Activated CD8-positive, alpha-beta T cell treated with anti-CD3 and anti-CD28 coated beads for 36 hours (primary cell): ENCODE measurements around the gene SYT14. TPM values are rescaled to one million over a fixed set of nuclear protein-coding genes. Genes with fewer than 3 reads are reported as not detected.

Source experiments
- ATAC-seq: fragments of 200-7000 bp; cut with Tn5 transposase; one replicate; pipeline ENCODE4 v1.10.0; 2021; ENCODE audit warnings: mild to moderate bottlenecking, moderate library complexity
- CTCF ChIA-PET: fragments of 350-600 bp; sonication (Branson Sonifier 250); formaldehyde crosslinking; loops from one replicate; lab custom pipeline; 2021; ENCODE audit warnings: antibody characterized with exemption; lab: Charles Lee
- POLR2A ChIA-PET: fragments of 350-600 bp; sonication (Branson Sonifier 250); formaldehyde crosslinking; loops from one replicate; lab custom pipeline; 2021; ENCODE audit warnings: antibody characterized with exemption; lab: Charles Lee
- DNase-seq: peaks from one replicate; pipeline ENCODE4 v3.0.0-alpha.2; 2020
- H3K27ac Mint-ChIP-seq: one replicate; pipeline ENCODE4 v1.8.0; 2021; ENCODE audit warnings: mild to moderate bottlenecking, mixed read lengths
- H3K27me3 Mint-ChIP-seq: one replicate; pipeline ENCODE4 v1.8.0; 2021; ENCODE audit warnings: mixed read lengths
- H3K36me3 Mint-ChIP-seq: one replicate; pipeline ENCODE4 v1.8.0; 2021; ENCODE audit warnings: low read depth, mixed read lengths
- H3K4me1 Mint-ChIP-seq: one replicate; pipeline ENCODE4 v1.8.0; 2021; ENCODE audit warnings: low read depth, mixed read lengths
- H3K4me3 Mint-ChIP-seq: one replicate; pipeline ENCODE4 v1.8.0; 2021; ENCODE audit warnings: mild to moderate bottlenecking, moderate library complexity, mixed read lengths
- H3K9me3 Mint-ChIP-seq: one replicate; pipeline ENCODE4 v1.8.0; 2021; ENCODE audit warnings: mixed read lengths
- CTCF ChIP-seq: fragments of 200-600 bp; IDR thresholded peaks from one replicate; pipeline ENCODE4 v1.8.0; 2022; ENCODE audit warnings: antibody characterized with exemption, mild to moderate bottlenecking
- intact Hi-C: fragments of 100-400 bp; cut with micrococcal nuclease; formaldehyde crosslinking; loops from one replicate; pipeline ENCODE4 v1.10.0; 2022
- total RNA-seq, 2 experiments: library from RNA; stranded (reverse); gene quantifications; one replicate each; pipeline ENCODE4 v1.2.3, GENCODE V29; 2021

The SYT14 gene
- total RNA-seq, 2 experiments from 2014 or later, result not detected

DNA sequence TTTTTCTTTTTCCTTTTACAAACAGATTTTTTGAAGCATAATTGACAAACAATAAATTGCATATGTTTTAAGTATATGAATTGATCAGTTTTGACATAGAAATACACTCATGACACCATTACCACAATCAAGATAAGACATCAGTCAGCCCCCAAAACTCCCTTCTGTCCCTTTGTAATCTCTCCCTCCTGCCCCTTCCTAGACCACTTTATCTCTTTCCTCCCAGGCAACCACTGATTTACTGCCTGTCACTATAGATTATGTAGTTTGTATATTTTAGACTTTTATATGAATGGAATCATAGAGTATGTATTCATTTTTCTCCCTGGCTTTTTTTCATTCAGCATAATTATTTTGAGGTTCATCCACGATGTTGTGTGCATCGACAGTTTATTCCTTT is 6.9 kb upstream of the SYT14 start:
- intact Hi-C loops, result no loop called here
- Mint-ChIP-seq H3K36me3 (no peaks in the 10 kb centered on the region), H3K4me3 (no peak overlapping the region), H3K9me3 (no peaks in the 10 kb centered on the region), H3K4me1 (no peaks in the 10 kb centered on the region), H3K27me3 (peaks cover 19% of the 10 kb centered on the region), H3K27ac (no peak overlapping the region)
- ChIA-PET CTCF (no interaction called here), POLR2A (no interaction called here)
- no peak for DNase-seq
- no peak for ATAC-seq
- TF ChIP-seq CTCF, result no peak

- no peak overlapping the region for H3K4me3 Mint-ChIP-seq
- intact Hi-C loops, result no loop called here
- no peak for ATAC-seq
- DNase-seq, result no peak
- peaks cover 45% of the 10 kb centered on the region for H3K27me3 Mint-ChIP-seq
- H3K4me1 Mint-ChIP-seq, result peaks cover 8% of the 10 kb centered on the region
- no peaks in the 10 kb centered on the region for H3K36me3 Mint-ChIP-seq
- no peak overlapping the region for H3K27ac Mint-ChIP-seq
- TF ChIP-seq CTCF, result no peak
- ChIA-PET CTCF (interaction anchor here (1.6 kb wide), 1 partner anchor 76 kb away, joined by 4 read pairs; no protein-coding TSS in a partner anchor), POLR2A (no interaction called here)
- no peaks in the 10 kb centered on the region for H3K9me3 Mint-ChIP-seq
Measured at GRCh38 chr1:209936125-209936524, 1.9 kb upstream of the SYT14 start.

- H3K4me1 Mint-ChIP-seq, result no peaks in the 10 kb centered on the region
- no peak for TF ChIP-seq CTCF
- intact Hi-C loops, result no loop called here
- no peak for DNase-seq
- H3K4me3 Mint-ChIP-seq, result no peak overlapping the region
- H3K27me3 Mint-ChIP-seq, result peaks cover 20% of the 10 kb centered on the region
- no peaks in the 10 kb centered on the region for H3K36me3 Mint-ChIP-seq
- POLR2A ChIA-PET, result no interaction called here
- H3K9me3 Mint-ChIP-seq, result no peaks in the 10 kb centered on the region
- CTCF ChIA-PET, result no interaction called here
- no peak for ATAC-seq
- no peak overlapping the region for H3K27ac Mint-ChIP-seq
Measured at GRCh38 chr1:209945377-209945776, 7.4 kb downstream of the SYT14 start.

- ChIA-PET POLR2A (no interaction called here), CTCF (no interaction called here)
- intact Hi-C loops, result no loop called here
Measured at GRCh38 chr1:209948155-209948554, 10.1 kb downstream of the SYT14 start.

GRCh38 chr1:209956116-209956515 is 18.1 kb downstream of the SYT14 start:
- intact Hi-C loops, result no loop called here
- ATAC-seq, result no peak
- H3K9me3 Mint-ChIP-seq, result no peaks in the 10 kb centered on the region
- H3K4me1 Mint-ChIP-seq, result no peaks in the 10 kb centered on the region
- DNase-seq, result no peak
- H3K27ac Mint-ChIP-seq, result no peak overlapping the region
- no peak for TF ChIP-seq CTCF
- peaks cover 15% of the 10 kb centered on the region for H3K27me3 Mint-ChIP-seq
- no peaks in the 10 kb centered on the region for H3K36me3 Mint-ChIP-seq
- no peak overlapping the region for H3K4me3 Mint-ChIP-seq
- CTCF ChIA-PET, result no interaction called here
- POLR2A ChIA-PET, result no interaction called here

More at GRCh38 chr1:209948155-209948554, 10.1 kb downstream of the SYT14 start:
- Mint-ChIP-seq H3K4me1 (no peaks in the 10 kb centered on the region), H3K4me3 (no peak overlapping the region), H3K27ac (no peak overlapping the region), H3K27me3 (peaks cover 12% of the 10 kb centered on the region), H3K9me3 (no peaks in the 10 kb centered on the region), H3K36me3 (no peaks in the 10 kb centered on the region)
- no peak for TF ChIP-seq CTCF
- ATAC-seq (no peak), DNase-seq (no peak)
